Body of pancreas (tissue), 4 donors: ENCODE measurements around the gene ACTN1. TPM values are rescaled to one million over a fixed set of nuclear protein-coding genes. Genes with fewer than 3 reads are reported as not detected.

Experiments used
- ATAC-seq: fragments of 150-250 bp; one replicate; pipeline ENCODE4 v1.9.1; 2016
- DNase-seq, 4 donors: peaks; one replicate each; pipeline ENCODE4 v3.0.0-alpha.2; 2019
- H3K27ac ChIP-seq, 4 donors: fragments of 200-600 bp; sonication (generic); 1 replicate in 3 of 4; 2 replicates in 1 of 4; pipeline versions ENCODE4 v1.5.1 to v1.6.1; 2016 to 2019; ENCODE audit warnings: mild to moderate bottlenecking in 1 of 4, mixed read lengths in 1 of 4, moderate library complexity in 1 of 4
- H3K27me3 ChIP-seq, 2 donors: fragments of 200-600 bp; sonication (generic); one replicate each; pipeline ENCODE4 v1.6.0; 2016; ENCODE audit warnings: mild to moderate bottlenecking in 1 of 2
- H3K36me3 ChIP-seq, 2 donors: fragments of 200-600 bp; sonication (generic); replicated peaks in 1 of 2; 2 replicates each; pipeline ENCODE4 v1.5.1; 2016; ENCODE audit warnings: low read depth in 2 of 2; ENCODE audit not compliant: insufficient read depth in 1 of 2
- H3K4me1 ChIP-seq: fragments of 200-600 bp; sonication (generic); one replicate; pipeline ENCODE4 v1.6.0; 2016
- H3K4me3 ChIP-seq, 2 donors: fragments of 200-600 bp; sonication (generic); 1 replicate in 1 of 2; 2 replicates in 1 of 2; pipeline ENCODE4 v1.5.1; 2016 to 2019
- H3K9me3 ChIP-seq, 3 donors: fragments of 200-600 bp; sonication (generic); 1 replicate in 2 of 3; 2 replicates in 1 of 3; pipeline ENCODE4 v1.5.1; 2016
- CTCF ChIP-seq, 7 experiments: fragments of 450-650 bp in 4 of 7; fragments of 200-600 bp in 3 of 7; sonication (generic) in 3 of 7; IDR thresholded peaks; one replicate each; pipeline ENCODE4 v1.5.1; 2016 to 2019; ENCODE audit warnings: antibody characterized with exemption in 7 of 7
- POLR2A ChIP-seq, 3 donors: fragments of 450-650 bp; IDR thresholded peaks; one replicate each; pipeline ENCODE4 v1.6.1; 2016; ENCODE audit warnings: antibody characterized with exemption in 3 of 3, mild to moderate bottlenecking in 2 of 3
- WGBS, 2 donors: methylation state at CpG; one replicate each; pipeline ENCODE4 v1.1.5; 2017; 5-methylcytosine and 5-hydroxymethylcytosine counted together
- intact Hi-C: fragments of 100-400 bp; cut with DNase I; formaldehyde crosslinking; loops from one replicate; pipeline ENCODE4 v1.15.1; 2023
- total RNA-seq, 2 donors: library from RNA; depleted of rRNA; stranded (reverse); fragments of >200 nt; gene quantifications; one replicate each; pipeline ENCODE4 v1.1.0, GENCODE V29; 2016

The ACTN1 gene
- total RNA-seq, 2 donors from 2014 or later: 84.8 to 93.6 TPM

GRCh38 chr14:68936476-68936875 lies 42.6 kb downstream of the ACTN1 start:
- 28 to 30% methylated on average over 8 of the region's 8 CpGs for WGBS, 2 donors
- peaks cover 74% of the 10 kb centered on the region for H3K4me1 ChIP-seq
- peak overlapping the region; percentile 43 to 91 (median 89) for H3K27ac ChIP-seq
- ATAC-seq (no peak), DNase-seq (peak in 3 of 4 donors; percentile 28 to 49 (median 38))
- TF ChIP-seq CTCF (IDR thresholded peaks at IDR 0.05) (no peak), POLR2A (IDR thresholded peaks at IDR 0.05) (no peak)
- H3K27me3 ChIP-seq: no peaks in the 10 kb centered on the region
- intact Hi-C loops: no loop called here
- H3K9me3 ChIP-seq: no peaks in the 10 kb centered on the region
- no peaks in the 10 kb centered on the region for H3K36me3 ChIP-seq
- no peak overlapping the region for H3K4me3 ChIP-seq

- peak overlapping the region; percentile 43 to 91 (median 89) for H3K27ac ChIP-seq
- ATAC-seq (peak; percentile 63), DNase-seq (peak; percentile 77 to 88 (median 83))
- 13 to 22% methylated on average over 6 of the region's 6 CpGs for WGBS, 2 donors
- no peaks in the 10 kb centered on the region for H3K36me3 ChIP-seq
- peaks cover 67% of the 10 kb centered on the region for H3K4me1 ChIP-seq
- no peak for TF ChIP-seq CTCF (IDR thresholded peaks at IDR 0.05)
- peak in 2 of 3 donors; percentile 23 to 34 for TF ChIP-seq POLR2A (IDR thresholded peaks at IDR 0.05)
- intact Hi-C loops: no loop called here
- no peaks in the 10 kb centered on the region for H3K9me3 ChIP-seq
- no peak overlapping the region for H3K4me3 ChIP-seq
- H3K27me3 ChIP-seq: no peaks in the 10 kb centered on the region
These were observed 43.3 kb downstream of the ACTN1 start for GRCh38 chr14:68935761-68936214.

- ATAC-seq (no peak), DNase-seq (no peak)
- Histone ChIP-seq H3K9me3 (no peaks in the 10 kb centered on the region), H3K4me3 (no peak overlapping the region), H3K36me3 (no peaks in the 10 kb centered on the region), H3K27me3 (no peaks in the 10 kb centered on the region), H3K27ac (peak overlapping the region in 2 of 4 donors; percentile 3 to 7), H3K4me1 (peaks cover 50% of the 10 kb centered on the region)
- TF ChIP-seq CTCF (IDR thresholded peaks at IDR 0.05) (no peak), POLR2A (IDR thresholded peaks at IDR 0.05) (no peak)
- intact Hi-C loops: no loop called here
- WGBS, 2 donors: 76 to 86% methylated on average over 9 of the region's 9 CpGs
These were observed 45.0 kb downstream of the ACTN1 start for GRCh38 chr14:68934066-68934465.

- ATAC-seq (no peak), DNase-seq (no peak)
- WGBS, 2 donors: 81 to 92% methylated on average over 5 of the region's 5 CpGs
- Histone ChIP-seq H3K36me3 (no peaks in the 10 kb centered on the region), H3K27ac (no peak overlapping the region), H3K4me1 (peaks cover 45% of the 10 kb centered on the region), H3K4me3 (no peak overlapping the region), H3K27me3 (no peaks in the 10 kb centered on the region), H3K9me3 (no peaks in the 10 kb centered on the region)
- TF ChIP-seq CTCF (IDR thresholded peaks at IDR 0.05) (no peak), POLR2A (IDR thresholded peaks at IDR 0.05) (no peak)
- intact Hi-C loops: no loop called here
These were observed 46.4 kb downstream of the ACTN1 start for GRCh38 chr14:68932686-68933085.

GRCh38 chr14:68932231-68932630 lies 46.9 kb downstream of the ACTN1 start:
- Histone ChIP-seq H3K27ac (no peak overlapping the region), H3K9me3 (no peaks in the 10 kb centered on the region), H3K4me3 (no peak overlapping the region), H3K27me3 (no peaks in the 10 kb centered on the region), H3K36me3 (no peaks in the 10 kb centered on the region), H3K4me1 (peaks cover 40% of the 10 kb centered on the region)
- intact Hi-C loops: no loop called here
- 88 to 89% methylated on average over 4 of the region's 4 CpGs for WGBS, 2 donors
- DNase-seq (no peak), ATAC-seq (no peak)
- no peak for TF ChIP-seq POLR2A (IDR thresholded peaks at IDR 0.05)
- TF ChIP-seq CTCF (IDR thresholded peaks at IDR 0.05): no peak
